HepG2 (cell line): ENCODE measurements around the gene TMEM11. TPM values are rescaled to one million over a fixed set of nuclear protein-coding genes. Genes with fewer than 3 reads are reported as not detected.

Source experiments
- ATAC-seq: fragments of 200-7000 bp; cut with Tn5 transposase; 3 replicates; pipeline ENCODE4 v1.9.1; 2020; ENCODE audit warnings: mild to moderate bottlenecking, moderate library complexity
- BruUV-seq: library from RNA; stranded (reverse); fragments of 400-500 nt; replicated peaks from 2 replicates; lab custom pipeline; 2021; lab: Mats Ljungman, UMichigan
- CTCF ChIA-PET: fragments of 300-600 bp; formaldehyde crosslinking; extraction: SDS; loops from one replicate; lab custom pipeline; 2021; ENCODE audit warnings: low total read pairs, inconsistent platforms, low intra/inter-chr PET ratio; lab: Yijun Ruan, JAX
- POLR2A ChIA-PET: fragments of 350-600 bp; sonication (Branson Sonifier 250); formaldehyde crosslinking; loops from one replicate; lab custom pipeline; 2020; ENCODE audit warnings: antibody characterized with exemption, inconsistent platforms; lab: Yijun Ruan, JAX
- DNase-seq: peaks from one replicate; pipeline ENCODE4 v3.0.0-alpha.2; 2015; ENCODE audit warnings: low spot score
- FAIRE-seq: peaks from 3 replicates; lab custom pipeline; 2011; peaks lifted over from hg19 to GRCh38; lab: Jason Lieb, UNC
- H2AFZ ChIP-seq: one replicate; pipeline ENCODE4 v1.6.1; 2011; ENCODE audit warnings: low read length, inconsistent platforms
- H3K27ac ChIP-seq: fragments of 300-600 bp; 3 replicates; pipeline ENCODE4 v1.8.0; 2011; ENCODE audit warnings: mixed run types, mild to moderate bottlenecking, mixed read lengths, low read length, inconsistent platforms; ENCODE audit not compliant: insufficient read depth; ENCODE audit errors: extremely low read length
- H3K27me3 ChIP-seq, 2 experiments: fragments of 200-600 bp in 1 of 2; 2 replicates in 1 of 2; 3 replicates in 1 of 2; pipeline versions ENCODE4 v1.6.0 to v1.8.0; 2011; ENCODE audit warnings: low read length in 2 of 2, mild to moderate bottlenecking in 2 of 2, moderate library complexity in 2 of 2, inconsistent platforms in 1 of 2; ENCODE audit not compliant: insufficient read depth in 2 of 2, control insufficient read depth in 1 of 2
- H3K36me3 ChIP-seq, 2 experiments: fragments of 200-600 bp in 1 of 2; replicated peaks in 1 of 2; 2 replicates in 1 of 2; 3 replicates in 1 of 2; pipeline versions ENCODE4 v1.5.1 to v1.8.0; 2011; ENCODE audit warnings: low read length in 2 of 2, inconsistent platforms in 1 of 2; ENCODE audit not compliant: insufficient read depth in 2 of 2, control insufficient read depth in 1 of 2
- H3K4me1 ChIP-seq: 2 replicates; pipeline ENCODE4 v1.5.1; 2012; ENCODE audit warnings: low read length, inconsistent platforms; ENCODE audit not compliant: insufficient read depth
- H3K4me2 ChIP-seq: 2 replicates; pipeline ENCODE4 v1.6.0; 2011; ENCODE audit warnings: low read depth, low read length, inconsistent platforms
- H3K4me3 ChIP-seq, 3 experiments: fragments of 200-600 bp in 1 of 3; sonication (generic), shearing (Covaris generic) in 1 of 3; replicated peaks in 1 of 3; 2 replicates each; pipeline ENCODE4 v1.5.1; 2011 to 2016; ENCODE audit warnings: low read length in 3 of 3, inconsistent platforms in 2 of 3, low read depth in 2 of 3, mild to moderate bottlenecking in 2 of 3, control low read depth in 1 of 3, mixed read lengths in 1 of 3; ENCODE audit not compliant: insufficient read depth in 1 of 3
- H3K79me2 ChIP-seq: one replicate; pipeline ENCODE4 v1.6.1; 2011; ENCODE audit warnings: low read length, inconsistent platforms; ENCODE audit not compliant: insufficient read depth
- H3K9ac ChIP-seq: 2 replicates; pipeline ENCODE4 v1.6.0; 2011; ENCODE audit warnings: mild to moderate bottlenecking, low read depth, low read length, inconsistent platforms; ENCODE audit not compliant: insufficient read depth
- H3K9me3 ChIP-seq: 2 replicates; pipeline ENCODE4 v1.5.1; 2012; ENCODE audit warnings: mild to moderate bottlenecking, low read length
- H4K20me1 ChIP-seq: 2 replicates; pipeline ENCODE4 v1.6.0; 2011; ENCODE audit warnings: inconsistent platforms, mild to moderate bottlenecking, low read length, moderate library complexity; ENCODE audit not compliant: insufficient read depth
- HCFC1 ChIP-seq: fragments of 150-350 bp; IDR thresholded peaks from 2 replicates; pipeline ENCODE4 v1.6.1; 2014; ENCODE audit warnings: low read depth, low read length
- KDM4B ChIP-seq: sonication (generic); formaldehyde crosslinking; IDR thresholded peaks from 2 replicates; pipeline ENCODE4 v1.4.0; 2020; ENCODE audit warnings: missing genetic modification reagents
- PHF5A ChIP-seq: IDR thresholded peaks from one replicate; pipeline ENCODE4 v1.6.1; 2018; ENCODE audit warnings: low read depth, missing genetic modification reagents; ENCODE audit not compliant: unreplicated experiment
- PTBP1 ChIP-seq: fragments of 200-400 bp; formaldehyde crosslinking; IDR thresholded peaks from 2 replicates; pipeline ENCODE4 v1.6.1; 2018; ENCODE audit warnings: low read length, low read depth; ENCODE audit not compliant: poor library complexity, severe bottlenecking
- SP1 ChIP-seq, 2 experiments: fragments of 450-650 bp in 1 of 2; sonication (generic) in 1 of 2; formaldehyde crosslinking in 1 of 2; IDR thresholded peaks; 2 replicates each; pipeline versions ENCODE4 v1.4.0 to v1.6.1; 2016 to 2020; ENCODE audit warnings: missing genetic modification reagents in 1 of 2
- U2AF2 ChIP-seq: fragments of 200-400 bp; formaldehyde crosslinking; IDR thresholded peaks from 2 replicates; pipeline ENCODE4 v1.6.1; 2017; ENCODE audit warnings: low read depth, mild to moderate bottlenecking, low read length
- ZBTB46 ChIP-seq: sonication (generic); formaldehyde crosslinking; IDR thresholded peaks from 2 replicates; pipeline ENCODE4 v1.4.0; 2020; ENCODE audit warnings: mild to moderate bottlenecking, missing genetic modification reagents, borderline replicate concordance
- ZMYM4 ChIP-seq: sonication (generic); formaldehyde crosslinking; IDR thresholded peaks from 2 replicates; pipeline ENCODE4 v1.8.1; 2023; ENCODE audit warnings: mild to moderate bottlenecking, missing genetic modification reagents
- ZNF503 ChIP-seq: sonication (generic); formaldehyde crosslinking; IDR thresholded peaks from 2 replicates; pipeline ENCODE4 v1.4.0; 2020; ENCODE audit warnings: missing genetic modification reagents
- ZNF547 ChIP-seq: sonication (generic); formaldehyde crosslinking; IDR thresholded peaks from 2 replicates; pipeline ENCODE4 v1.5.1; 2020; ENCODE audit warnings: mild to moderate bottlenecking, missing genetic modification reagents
- ZNF569 ChIP-seq: sonication (generic); formaldehyde crosslinking; IDR thresholded peaks from 2 replicates; pipeline ENCODE4 v1.5.0; 2020; ENCODE audit warnings: mild to moderate bottlenecking, missing genetic modification reagents, moderate library complexity, borderline replicate concordance
- ZNF577 ChIP-seq: sonication (generic); formaldehyde crosslinking; IDR thresholded peaks from 2 replicates; pipeline ENCODE4 v1.4.0; 2020; ENCODE audit warnings: mild to moderate bottlenecking, low read depth, missing genetic modification reagents, borderline replicate concordance
- ZNF609 ChIP-seq: sonication (generic); formaldehyde crosslinking; IDR thresholded peaks from 2 replicates; pipeline ENCODE4 v1.4.0; 2020; ENCODE audit warnings: mild to moderate bottlenecking, missing genetic modification reagents, borderline replicate concordance
- WGBS: methylation state at CpG from one replicate; pipeline ENCODE4 v1.1.6; 2017; ENCODE audit warnings: low lambda C conversion rate; 5-methylcytosine and 5-hydroxymethylcytosine counted together
- in situ Hi-C: cut with HindIII; loops from 2 replicates; pipeline ENCODE4 v1.10.0; 2017; ENCODE audit warnings: low pct_unique_long_range_greater_than_20kb; ENCODE audit not compliant: extremely low pct_ligation_motif_present
- intact Hi-C: fragments of 100-400 bp; cut with micrococcal nuclease; formaldehyde crosslinking; loops from one replicate; pipeline ENCODE4 v1.10.0; 2022; ENCODE audit not compliant: unreplicated experiment
- polyA plus RNA-seq, 8 experiments: library from polyadenylated mRNA; depleted of rRNA in 3 of 8; stranded (reverse) in 7 of 8; unstranded in 1 of 8; fragments of >200 nt; fragmentation: Illumina TruSeq in 4 of 8; extraction: Trizol in 4 of 8; gene quantifications; 2 replicates each; pipeline versions ENCODE4 v1.2.1 to v1.2.3, GENCODE V29; 2011 to 2016; ENCODE audit warnings: low read depth in 4 of 8, missing spikeins in 1 of 8, mixed read lengths in 1 of 8; ENCODE audit not compliant: insufficient read depth in 1 of 8
- total RNA-seq, 5 experiments: library from RNA; depleted of rRNA; stranded (reverse); fragments of >200 nt; fragmentation: Illumina TruSeq; extraction: Trizol; gene quantifications; 2 replicates each; pipeline ENCODE4 v1.2.3, GENCODE V29; 2016; ENCODE audit warnings: low read depth in 1 of 5

TMEM11 gene
- total and polyA plus RNA-seq, 2 of the 13 experiments (the other 11 are each of a cell fraction or from before 2014, with no cell fraction given), result 18.7 to 35.0 TPM

- TF ChIP-seq ZNF547 (CRISPR knock-in tag) (no peak), SP1 (IDR thresholded peaks at IDR 0.05) (no peak), SP1 (CRISPR knock-in tag; IDR thresholded peaks at IDR 0.05) (no peak), ZNF577 (CRISPR knock-in tag) (no peak), ZBTB46 (no peak), PTBP1 (no peak), ZNF569 (CRISPR knock-in tag) (no peak), ZNF503 (CRISPR knock-in tag) (no peak), ZNF609 (CRISPR knock-in tag) (no peak), HCFC1 (no peak), PHF5A (CRISPR knock-in tag) (no peak), U2AF2 (no peak), ZMYM4 (no peak), KDM4B (CRISPR knock-in tag) (no peak)
- TF ChIP-seq, all 625 proteins: peak for 0
- ChIA-PET POLR2A (no interaction called here), CTCF (no interaction called here)
- no peak overlapping the region for H3K4me2 ChIP-seq
- no peak overlapping the region for H3K27ac ChIP-seq
- ATAC-seq, result no peak
- no TSS peak for BruUV-seq
- no peaks in the 10 kb centered on the region for H3K9me3 ChIP-seq
- H2AFZ ChIP-seq, result no peak overlapping the region
- no peak overlapping the region for H3K4me3 ChIP-seq
- no peak for FAIRE-seq
- no peak overlapping the region for H3K9ac ChIP-seq
- in situ Hi-C loops, result no loop called here
- intact Hi-C loops, result no loop called here
- WGBS, result 100% methylated on average over 2 of the region's 2 CpGs
- no peaks in the 10 kb centered on the region for H3K79me2 ChIP-seq
- peaks cover 3 to 24% of the 10 kb centered on the region in 2 experiments; a peak in 3 of 5 replicates for H3K36me3 ChIP-seq
- H3K27me3 ChIP-seq, result no peaks in the 10 kb centered on the region
- H4K20me1 ChIP-seq, result no peaks in the 10 kb centered on the region
- H3K4me1 ChIP-seq, result no peaks in the 10 kb centered on the region
- DNase-seq, result no peak
Measured at GRCh38 chr17:21191698-21192097, 22.3 kb downstream of the TMEM11 start.
